Measurements from ENCODE around the gene EMX1. TPM values are rescaled to one million over a fixed set of nuclear protein-coding genes. Genes with fewer than 3 reads are reported as not detected.

EMX1 gene
- total RNA-seq, 1 donor from 2014 or later, result not detected

GRCh38 chr2:72973137-72973535, 55.8 kb downstream of the EMX1 start:
- DNase-seq (ENCODE audit: extremely low spot score, unreplicated experiment), result no peak
- Mint-ChIP-seq H3K27ac (ENCODE audit: unreplicated experiment) (no peak overlapping the region), H3K36me3 (ENCODE audit: unreplicated experiment) (peaks cover 5% of the 10 kb centered on the region), H3K9me3 (ENCODE audit: unreplicated experiment) (no peaks in the 10 kb centered on the region), H3K4me1 (ENCODE audit: unreplicated experiment) (no peaks in the 10 kb centered on the region), H3K4me3 (ENCODE audit: unreplicated experiment) (no peak overlapping the region), H3K27me3 (ENCODE audit: unreplicated experiment) (no peaks in the 10 kb centered on the region)
- TF ChIP-seq CTCF (IDR thresholded peaks at IDR 0.05), result no peak

GRCh38 chr2:72973566-72974435, 56.5 kb downstream of the EMX1 start:
- H3K9me3 Mint-ChIP-seq (ENCODE audit: unreplicated experiment), result no peaks in the 10 kb centered on the region
- H3K36me3 Mint-ChIP-seq (ENCODE audit: unreplicated experiment), result peaks cover 5% of the 10 kb centered on the region
- DNase-seq (ENCODE audit: extremely low spot score, unreplicated experiment), result no peak
- H3K4me1 Mint-ChIP-seq (ENCODE audit: unreplicated experiment), result no peaks in the 10 kb centered on the region
- H3K4me3 Mint-ChIP-seq (ENCODE audit: unreplicated experiment), result no peak overlapping the region
- peak; percentile 81 for TF ChIP-seq CTCF (IDR thresholded peaks at IDR 0.05)
- no peaks in the 10 kb centered on the region for H3K27me3 Mint-ChIP-seq (ENCODE audit: unreplicated experiment)
- no peak overlapping the region for H3K27ac Mint-ChIP-seq (ENCODE audit: unreplicated experiment)

- Mint-ChIP-seq H3K36me3 (ENCODE audit: unreplicated experiment) (peaks cover 5% of the 10 kb centered on the region), H3K27me3 (ENCODE audit: unreplicated experiment) (no peaks in the 10 kb centered on the region), H3K27ac (ENCODE audit: unreplicated experiment) (no peak overlapping the region), H3K4me1 (ENCODE audit: unreplicated experiment) (no peaks in the 10 kb centered on the region), H3K9me3 (ENCODE audit: unreplicated experiment) (no peaks in the 10 kb centered on the region), H3K4me3 (ENCODE audit: unreplicated experiment) (no peak overlapping the region)
- TF ChIP-seq CTCF (IDR thresholded peaks at IDR 0.05), result no peak
- DNase-seq (ENCODE audit: extremely low spot score, unreplicated experiment), result no peak
These were observed 57.1 kb downstream of the EMX1 start for GRCh38 chr2:72974436-72974754.

GRCh38 chr2:72975017-72975416, 57.7 kb downstream of the EMX1 start:
- no peak for DNase-seq (ENCODE audit: extremely low spot score, unreplicated experiment)
- H3K4me1 Mint-ChIP-seq (ENCODE audit: unreplicated experiment), result no peaks in the 10 kb centered on the region
- H3K4me3 Mint-ChIP-seq (ENCODE audit: unreplicated experiment), result no peak overlapping the region
- H3K36me3 Mint-ChIP-seq (ENCODE audit: unreplicated experiment), result peaks cover 2% of the 10 kb centered on the region
- no peak overlapping the region for H3K27ac Mint-ChIP-seq (ENCODE audit: unreplicated experiment)
- no peaks in the 10 kb centered on the region for H3K9me3 Mint-ChIP-seq (ENCODE audit: unreplicated experiment)
- no peaks in the 10 kb centered on the region for H3K27me3 Mint-ChIP-seq (ENCODE audit: unreplicated experiment)
- no peak for TF ChIP-seq CTCF (IDR thresholded peaks at IDR 0.05)

GRCh38 chr2:72979896-72980295, 62.6 kb downstream of the EMX1 start:
- TF ChIP-seq CTCF (IDR thresholded peaks at IDR 0.05), result no peak
- Mint-ChIP-seq H3K9me3 (ENCODE audit: unreplicated experiment) (no peaks in the 10 kb centered on the region), H3K36me3 (ENCODE audit: unreplicated experiment) (peaks cover 4% of the 10 kb centered on the region), H3K4me3 (ENCODE audit: unreplicated experiment) (no peak overlapping the region), H3K27ac (ENCODE audit: unreplicated experiment) (no peak overlapping the region), H3K27me3 (ENCODE audit: unreplicated experiment) (no peaks in the 10 kb centered on the region), H3K4me1 (ENCODE audit: unreplicated experiment) (no peaks in the 10 kb centered on the region)
- DNase-seq (ENCODE audit: extremely low spot score, unreplicated experiment), result no peak
